HG02642 (cell line): ENCODE measurements around the gene OR11G2.
"Not testable (repeated sequence)": the region's sequence is repeated elsewhere in the genome, so short reads cannot be mapped to it uniquely, and the experiment has no call there.

Source experiments
- ATAC-seq: cut with Tn5 transposase; IDR thresholded peaks from one replicate; pipeline ENCODE4 v1.9.1; 2021; ENCODE audit warnings: mild to moderate bottlenecking; ENCODE audit not compliant: unreplicated experiment, poor library complexity

Gene OR11G2

DNA sequence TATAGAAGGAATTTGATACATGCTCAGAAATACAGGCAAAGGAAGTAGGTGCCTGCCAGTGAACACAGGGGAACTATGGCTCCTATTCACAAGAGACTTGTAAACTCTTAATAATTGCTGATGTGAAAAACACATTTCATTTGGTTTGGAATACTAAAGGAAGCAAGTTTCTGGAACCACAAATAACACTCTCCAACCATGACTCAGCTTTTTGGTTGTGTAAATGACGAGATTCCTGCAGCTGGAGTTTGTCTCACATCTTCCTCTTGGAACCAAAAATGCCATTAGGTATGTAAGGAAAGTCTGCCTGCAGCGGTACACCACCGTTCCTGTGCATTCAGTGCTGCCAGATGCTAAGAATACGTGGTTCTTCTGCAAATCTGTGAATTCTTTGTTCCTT, 28.3 kb downstream of the OR11G2 start:
- no peak for ATAC-seq

DNA sequence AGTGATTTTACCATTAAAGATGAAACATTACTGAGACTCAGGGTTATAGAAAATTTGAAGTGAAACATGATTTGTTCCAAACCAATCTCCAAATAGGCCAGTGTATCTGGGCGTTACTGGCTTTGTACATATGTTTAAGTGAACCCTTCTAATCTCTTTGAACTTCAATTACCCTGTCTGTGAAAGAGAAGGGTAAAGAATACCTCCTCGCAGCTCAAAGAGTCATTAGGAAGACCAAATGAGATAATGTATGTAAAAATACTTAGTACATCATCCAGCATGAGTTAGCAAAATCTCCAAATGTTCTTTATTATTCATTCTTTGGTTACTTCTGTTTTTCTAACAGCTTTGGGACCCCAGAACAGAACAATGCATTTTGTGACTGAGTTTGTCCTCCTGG, 32.7 kb downstream of the OR11G2 start, which contains the start of gene OR11H6:
Gene OR11H6, plus strand, starts transcription at position 301 of the 400 bp plus-strand sequence. Its CDS starts 0 bp downstream, at position 301.
- no peak for ATAC-seq

DNA sequence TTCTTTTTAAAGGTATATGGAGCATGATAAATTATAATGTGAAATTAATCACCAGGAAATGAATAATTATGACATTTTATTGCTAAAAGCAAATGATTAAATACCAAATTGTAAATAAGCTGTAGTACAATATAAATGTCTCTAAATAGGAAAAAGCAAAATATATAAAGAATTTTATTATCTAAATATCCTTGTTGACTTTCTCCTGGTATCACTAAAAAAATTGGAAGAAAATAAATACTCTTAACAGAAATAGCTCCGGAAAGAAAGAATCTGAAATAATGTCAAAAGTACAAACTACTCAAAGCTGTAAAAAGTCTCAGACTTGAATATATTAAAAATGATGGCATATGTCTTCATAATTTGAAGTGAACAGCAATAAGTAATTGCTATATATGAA, 38.0 kb downstream of the OR11G2 start, which contains the start of gene OR11H7:
Gene OR11H7, plus strand, starts transcription at position 301 of the 400 bp plus-strand sequence.
- no peak for ATAC-seq

DNA sequence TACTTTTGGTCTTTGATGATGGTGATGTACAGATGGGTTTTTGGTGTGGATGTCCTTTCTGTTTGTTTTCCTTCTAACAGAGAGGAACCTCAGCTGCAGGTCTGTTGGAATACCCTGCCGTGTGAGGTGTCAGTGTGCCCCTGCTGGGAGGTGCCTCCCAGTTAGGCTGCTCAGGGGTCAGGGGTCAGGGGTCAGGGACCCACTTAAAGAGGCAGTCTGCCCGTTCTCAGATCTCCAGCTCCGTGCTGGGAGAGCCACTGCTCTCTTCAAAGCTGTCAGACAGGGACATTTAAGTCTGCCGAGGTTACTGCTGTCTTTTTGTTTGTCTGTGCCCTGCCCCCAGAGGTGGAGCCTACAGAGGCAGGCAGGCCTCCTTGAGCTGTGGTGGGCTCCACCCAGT, 44.7 kb downstream of the OR11G2 start:
- ATAC-seq, result not testable (repeated sequence)

DNA sequence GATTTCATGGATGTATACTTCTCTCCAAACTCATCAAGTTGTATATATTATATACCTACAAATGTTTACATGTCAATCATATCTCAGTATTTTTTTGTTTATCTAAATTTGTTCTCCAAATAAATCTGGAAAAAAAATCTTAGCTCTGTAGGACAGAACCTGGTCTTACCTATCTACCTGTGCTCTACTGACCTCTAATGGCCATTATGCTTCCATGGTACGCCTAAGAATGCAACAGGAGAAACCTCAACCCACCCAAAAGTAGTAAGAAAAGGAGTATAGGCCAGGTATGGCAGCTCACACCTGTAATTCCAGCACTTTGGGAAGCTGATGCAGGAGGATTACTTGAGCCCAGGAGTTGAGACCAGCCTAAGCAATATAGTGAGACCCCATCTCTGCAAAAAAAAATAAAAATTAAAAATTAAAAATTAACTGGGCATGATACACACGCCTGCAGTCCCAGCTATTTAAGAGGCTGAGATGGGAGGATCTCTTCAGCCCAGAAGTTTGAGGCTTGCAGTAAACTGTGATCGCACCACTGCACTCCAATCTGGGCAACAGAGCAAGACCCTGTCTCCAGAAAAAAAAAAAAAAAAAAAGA, 57.0 kb downstream of the OR11G2 start:
- ATAC-seq, result no peak
